NCI-H510A treated with DMSO at 0.1 percent for 48 hours (cell line): ENCODE measurements around the gene RETREG2.
"Not testable (repeated sequence)": the region's sequence is repeated elsewhere in the genome, so short reads cannot be mapped to it uniquely, and the experiment has no call there.

Experiments
- DNase-seq: peaks from one replicate; lab custom pipeline; 2025; lab: John Stamatoyannopoulos, UW

RETREG2 gene

DNA sequence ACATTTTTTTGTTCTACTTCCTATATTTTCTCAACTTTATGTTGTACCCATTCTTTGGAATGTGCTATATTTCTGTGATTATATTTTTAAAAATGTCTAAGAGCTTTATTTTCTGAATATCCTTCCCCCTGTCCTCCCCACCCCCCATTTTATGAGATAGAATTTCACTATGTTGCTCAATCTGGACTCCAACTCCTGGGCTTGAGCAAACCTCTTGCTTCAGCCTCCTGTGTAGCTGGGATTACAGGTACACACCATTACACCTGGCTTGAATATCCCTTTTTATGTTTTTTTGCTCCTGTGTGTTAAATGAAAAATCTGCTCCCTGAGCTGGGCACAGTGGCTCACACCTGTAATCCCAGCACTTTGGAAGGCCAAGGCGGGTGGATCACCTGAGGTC, 19.3 kb downstream of the RETREG2 start:
- DNase-seq, result no peak

DNA sequence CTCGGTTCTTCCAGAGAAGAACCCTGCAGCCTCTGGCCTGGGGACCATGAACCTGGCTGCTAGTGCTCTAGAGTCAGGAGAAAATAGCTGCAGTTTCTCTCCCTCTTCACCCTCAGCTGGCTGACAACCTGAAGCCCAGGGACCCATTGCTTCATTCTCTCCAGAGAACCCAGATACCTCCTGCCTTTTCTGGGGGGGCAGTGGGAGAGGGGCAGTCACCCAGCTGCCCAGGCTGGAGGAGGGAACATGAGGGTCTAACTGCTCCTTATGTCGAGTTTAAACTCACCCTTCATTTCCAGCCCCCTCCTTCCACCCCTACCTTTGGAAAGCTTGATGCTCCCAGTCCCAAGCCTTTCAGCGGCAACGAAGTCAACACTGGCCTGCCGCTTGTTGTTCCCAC, 20.9 kb downstream of the RETREG2 start:
- no peak for DNase-seq

DNA sequence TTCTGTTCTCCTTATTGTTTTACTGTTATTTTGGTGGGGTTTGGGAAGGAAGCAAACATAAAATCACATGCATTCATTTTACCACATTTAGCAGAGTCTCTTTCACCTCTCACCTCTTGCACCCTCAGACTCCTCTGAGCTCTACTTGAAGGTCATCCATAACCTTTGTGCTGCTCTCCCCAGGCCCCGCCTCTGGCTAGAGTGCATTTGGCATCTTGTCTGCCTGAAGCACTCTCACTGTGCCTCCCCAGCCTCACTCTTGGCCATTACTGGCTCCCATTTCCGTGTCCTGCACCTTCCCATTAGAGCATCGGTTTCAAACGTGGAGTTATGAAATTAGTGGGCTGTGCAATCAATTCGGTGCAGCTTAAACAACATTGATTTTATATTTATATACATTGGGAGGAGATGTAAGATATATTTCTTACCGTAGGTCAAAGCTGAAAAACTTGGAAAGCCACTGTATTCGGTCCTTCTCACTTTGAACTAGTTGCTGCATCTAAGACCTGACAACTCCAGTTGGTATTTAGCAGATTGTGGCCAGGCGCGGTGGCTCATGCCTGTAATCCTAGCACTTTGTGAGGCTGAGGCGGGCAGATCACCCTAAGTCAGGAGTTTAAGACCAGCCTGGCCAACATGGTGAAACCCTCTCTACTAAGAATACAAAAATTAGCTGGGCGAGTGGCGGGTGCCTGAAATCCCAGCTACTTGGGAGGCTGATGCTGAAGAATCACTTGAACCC, 21.6 kb downstream of the RETREG2 start:
- no peak for DNase-seq

DNA sequence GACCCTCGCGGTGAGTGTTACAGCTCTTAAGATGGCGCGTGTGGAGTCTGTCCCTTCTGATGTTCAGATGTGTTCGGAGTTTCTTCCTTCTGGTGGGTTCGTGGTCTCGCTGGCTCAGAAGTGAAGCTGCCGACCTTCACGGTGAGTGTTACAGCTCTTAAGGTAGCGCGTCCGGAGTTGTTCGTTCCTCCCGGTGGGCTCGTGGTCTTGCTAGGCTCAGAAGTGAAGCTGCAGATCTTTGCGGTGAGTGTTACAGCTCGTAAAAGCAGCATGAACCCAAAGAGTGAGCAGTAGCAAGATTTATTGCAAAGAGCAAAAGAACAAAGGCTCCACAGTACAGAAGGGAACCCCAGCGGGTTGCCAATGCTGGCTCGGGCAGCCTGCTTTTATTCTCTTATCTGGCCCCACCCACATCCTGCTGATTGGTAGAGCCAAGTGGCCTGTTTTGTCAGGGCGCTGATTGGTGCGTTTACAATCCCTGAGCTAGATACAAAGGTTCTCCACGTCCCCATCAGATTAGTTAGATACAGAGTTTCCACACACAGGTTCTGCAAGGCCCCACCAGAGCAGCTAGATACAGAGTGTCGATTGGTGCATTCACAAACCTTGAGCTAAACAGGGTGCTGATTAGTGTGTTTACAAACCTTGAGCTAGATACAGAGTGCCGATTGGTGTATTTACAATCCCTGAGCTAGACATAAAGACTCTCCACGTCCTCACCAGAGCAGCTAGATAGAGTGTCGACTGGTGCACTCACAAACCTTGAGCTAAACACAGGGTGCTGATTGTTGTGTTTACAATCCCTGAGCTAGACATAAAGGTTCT, 22.6 kb downstream of the RETREG2 start:
- not testable (repeated sequence) for DNase-seq

DNA sequence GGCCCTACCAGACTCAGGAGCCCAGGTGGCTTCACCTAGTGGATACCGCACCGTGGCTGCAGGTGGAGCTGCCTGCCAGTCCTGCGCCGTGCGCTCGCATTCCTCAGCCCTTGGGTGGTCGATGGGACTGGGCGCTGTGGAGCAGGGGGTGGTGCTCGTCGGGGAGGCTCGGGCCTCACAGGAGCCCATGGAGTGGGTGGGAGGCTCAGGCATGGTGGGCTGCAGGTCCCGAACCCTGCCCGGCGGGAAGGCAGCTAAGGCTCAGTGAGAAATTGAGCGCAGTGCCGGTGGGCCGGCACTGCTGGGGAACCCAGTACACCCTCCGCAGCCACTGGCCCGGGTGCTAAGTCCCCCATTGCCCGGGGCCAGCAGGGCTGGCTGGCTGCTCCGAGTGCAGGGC, 23.3 kb downstream of the RETREG2 start:
- not testable (repeated sequence) for DNase-seq

DNA sequence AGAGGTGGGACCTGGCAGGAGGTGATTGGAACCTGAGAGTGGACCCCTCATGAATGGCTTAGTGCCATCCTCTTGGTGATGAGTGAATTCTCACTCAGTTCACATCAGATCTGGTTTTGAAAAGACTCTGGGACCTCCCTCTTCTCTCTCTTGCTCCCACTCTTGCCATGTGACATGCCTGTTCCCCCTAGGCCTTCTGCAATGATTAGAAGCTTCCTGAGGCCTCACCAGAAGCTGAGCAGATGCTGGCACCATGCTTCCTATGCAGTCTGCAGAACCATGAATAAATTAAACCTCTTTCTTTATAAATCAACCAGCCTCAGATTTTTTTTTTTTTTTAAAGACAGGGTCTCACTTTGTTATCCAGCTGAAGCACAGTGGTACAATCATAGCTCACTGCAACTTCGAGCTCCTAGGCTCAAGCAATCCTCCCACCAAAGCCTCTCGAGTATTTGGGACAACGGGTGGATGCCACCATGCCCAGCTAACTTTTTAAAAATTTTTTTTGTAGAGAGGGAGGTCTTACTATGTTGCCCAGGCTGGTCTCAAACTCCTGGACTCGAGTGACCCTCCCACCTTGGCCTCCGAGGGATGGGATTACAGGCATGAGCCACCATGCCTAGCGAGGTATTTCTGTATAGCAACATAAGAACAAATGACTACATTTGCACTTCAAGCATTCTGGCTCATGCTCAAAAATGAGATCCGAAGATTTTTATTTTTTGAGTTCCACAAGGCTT, 26.5 kb downstream of the RETREG2 start:
- DNase-seq, result no peak

DNA sequence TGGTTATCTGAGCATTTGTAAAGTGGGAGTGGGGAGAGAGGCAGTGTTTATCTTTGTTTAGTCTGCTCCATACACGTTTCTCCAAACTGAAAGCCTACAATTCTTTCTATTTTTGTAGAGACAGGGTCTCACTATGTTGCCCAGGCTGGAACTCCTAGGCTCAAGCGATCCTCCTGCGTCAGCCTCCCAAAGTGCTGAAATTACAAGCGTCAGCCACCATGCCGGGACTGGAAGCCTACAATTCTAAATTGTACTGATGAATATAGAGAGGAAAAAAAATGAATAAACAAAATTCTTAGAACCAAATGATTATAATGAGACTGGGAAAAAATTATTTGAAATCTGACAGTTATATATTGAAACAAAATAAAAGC, 27.1 kb downstream of the RETREG2 start:
- no peak for DNase-seq

DNA sequence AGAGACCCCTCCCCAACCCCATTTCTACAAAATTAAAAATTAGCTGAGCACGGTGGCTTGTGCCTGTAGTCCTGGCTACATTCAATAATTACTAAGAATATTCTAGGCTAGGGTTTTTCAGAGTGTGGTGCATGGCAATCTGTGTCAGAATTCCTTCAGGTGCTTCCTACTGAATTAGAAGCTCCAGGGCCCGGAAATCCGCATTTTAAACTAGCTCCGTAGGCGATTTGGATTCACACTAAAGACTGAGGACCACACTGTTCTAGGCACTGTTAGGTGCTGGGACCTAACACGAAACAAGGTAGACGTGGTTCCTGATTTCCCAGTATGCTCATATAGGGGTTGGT, 27.9 kb downstream of the RETREG2 start:
- DNase-seq, result no peak

DNA sequence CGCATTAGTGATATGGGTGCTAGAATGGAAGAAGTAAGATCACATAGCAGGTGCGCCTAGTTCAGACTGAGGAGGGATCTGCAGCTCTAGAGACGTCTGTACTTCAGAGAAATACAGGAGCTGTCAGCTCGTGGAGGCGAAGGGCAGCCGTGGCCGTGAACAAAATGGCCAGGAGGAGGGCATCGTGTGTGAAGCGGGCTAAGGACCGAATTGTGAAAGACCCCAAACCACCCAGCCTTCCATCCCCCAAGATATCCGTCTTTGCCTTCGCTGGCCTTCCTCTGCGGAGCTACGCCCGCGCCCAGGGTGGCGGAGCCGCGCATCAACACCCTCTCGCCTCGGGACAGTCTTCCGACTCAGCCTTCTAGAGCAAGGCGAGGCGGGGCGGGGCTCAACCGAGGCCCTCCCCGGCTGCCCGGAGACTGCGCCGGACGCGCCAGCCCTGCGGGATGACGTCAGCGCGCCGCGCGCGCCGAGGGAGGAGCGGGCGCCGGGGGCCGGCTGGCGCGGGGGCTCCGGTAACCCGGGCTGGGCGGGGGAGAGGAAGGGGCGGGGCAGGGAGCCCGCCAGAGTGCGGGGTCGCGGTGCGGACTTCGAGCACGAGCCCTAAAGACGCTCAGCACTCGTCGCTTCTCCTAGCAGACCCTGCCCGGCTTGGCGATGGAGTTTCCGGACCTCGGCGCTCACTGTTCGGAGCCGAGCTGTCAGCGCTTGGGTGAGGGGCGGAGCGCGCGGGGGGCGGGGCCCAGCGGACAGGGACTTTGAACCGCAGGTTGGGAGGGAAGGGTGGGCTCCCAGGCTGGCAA, 28.5 kb downstream of the RETREG2 start, which contains the start of gene ZFAND2B:
ZFAND2B (plus strand) TSS at position 455 of the 806 bp plus-strand sequence; CDS start at position 661, 206 bp downstream.
- DNase-seq, result peak; percentile 92

DNA sequence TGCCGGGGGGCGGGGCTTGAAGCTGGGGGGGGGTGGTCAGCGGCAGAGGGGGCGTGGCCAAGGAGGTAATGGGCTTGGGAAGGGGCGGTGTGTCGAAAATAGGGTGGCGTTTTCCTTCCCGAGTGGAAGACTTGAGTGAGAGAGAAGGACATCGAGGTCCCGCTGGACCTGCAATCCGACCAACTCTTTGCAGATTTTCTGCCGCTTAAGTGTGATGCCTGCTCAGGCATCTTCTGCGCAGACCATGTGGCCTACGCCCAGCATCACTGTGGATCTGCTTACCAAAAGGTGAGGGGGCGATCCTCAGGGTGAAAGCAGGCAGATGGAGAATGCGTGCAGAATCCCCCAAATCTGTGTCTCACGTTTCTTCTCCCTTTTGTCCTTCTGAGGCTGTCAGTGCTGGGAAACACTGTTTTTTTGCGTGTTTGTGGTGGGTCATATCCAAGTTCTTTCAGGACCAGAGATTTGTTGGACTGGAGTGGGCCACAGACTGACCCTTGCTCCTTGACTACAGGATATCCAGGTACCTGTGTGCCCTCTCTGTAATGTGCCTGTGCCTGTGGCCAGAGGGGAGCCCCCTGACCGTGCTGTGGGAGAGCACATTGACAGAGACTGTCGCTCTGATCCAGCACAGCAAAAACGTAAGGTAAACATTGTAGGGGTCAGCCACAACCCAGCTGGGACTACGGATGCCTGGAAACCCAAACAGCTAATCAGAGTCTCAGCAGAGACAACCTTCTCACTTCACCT, 29.2 kb downstream of the RETREG2 start:
- no peak for DNase-seq

DNA sequence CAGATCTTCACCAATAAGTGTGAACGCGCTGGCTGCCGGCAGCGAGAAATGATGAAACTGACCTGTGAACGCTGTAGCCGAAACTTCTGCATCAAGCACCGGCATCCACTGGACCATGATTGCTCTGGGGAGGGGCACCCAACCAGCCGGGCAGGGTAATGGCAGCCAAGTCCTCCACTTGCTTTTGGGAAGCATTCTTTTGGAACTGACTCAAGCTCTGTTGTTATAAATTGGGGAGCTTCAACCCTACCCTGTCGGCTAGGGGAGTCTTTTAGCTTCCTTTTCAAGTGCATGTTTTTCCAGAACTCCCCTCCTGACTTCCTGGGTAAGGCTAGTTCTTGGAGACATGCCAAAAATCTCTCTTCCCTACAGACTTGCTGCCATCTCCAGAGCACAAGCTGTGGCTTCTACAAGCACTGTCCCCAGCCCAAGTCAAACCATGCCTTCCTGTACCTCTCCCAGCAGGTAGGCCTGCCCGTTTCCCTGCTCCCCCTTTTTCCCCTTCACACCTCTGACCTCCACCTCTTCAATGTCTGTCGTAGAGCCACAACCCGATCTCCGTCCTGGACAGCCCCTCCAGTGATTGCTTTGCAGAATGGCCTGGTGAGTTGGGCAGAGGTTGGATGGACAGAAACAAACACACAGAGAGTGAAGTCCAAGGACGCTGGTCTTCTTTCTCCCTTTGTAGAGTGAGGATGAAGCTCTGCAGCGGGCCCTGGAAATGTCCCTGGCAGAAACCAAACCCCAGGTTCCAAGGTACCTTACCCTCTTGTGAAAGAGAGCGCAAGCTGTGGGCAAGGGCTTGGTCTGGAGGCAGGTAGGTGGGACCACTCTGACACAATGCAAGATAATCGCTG, 30.0 kb downstream of the RETREG2 start:
- DNase-seq, result peak; percentile 34

DNA sequence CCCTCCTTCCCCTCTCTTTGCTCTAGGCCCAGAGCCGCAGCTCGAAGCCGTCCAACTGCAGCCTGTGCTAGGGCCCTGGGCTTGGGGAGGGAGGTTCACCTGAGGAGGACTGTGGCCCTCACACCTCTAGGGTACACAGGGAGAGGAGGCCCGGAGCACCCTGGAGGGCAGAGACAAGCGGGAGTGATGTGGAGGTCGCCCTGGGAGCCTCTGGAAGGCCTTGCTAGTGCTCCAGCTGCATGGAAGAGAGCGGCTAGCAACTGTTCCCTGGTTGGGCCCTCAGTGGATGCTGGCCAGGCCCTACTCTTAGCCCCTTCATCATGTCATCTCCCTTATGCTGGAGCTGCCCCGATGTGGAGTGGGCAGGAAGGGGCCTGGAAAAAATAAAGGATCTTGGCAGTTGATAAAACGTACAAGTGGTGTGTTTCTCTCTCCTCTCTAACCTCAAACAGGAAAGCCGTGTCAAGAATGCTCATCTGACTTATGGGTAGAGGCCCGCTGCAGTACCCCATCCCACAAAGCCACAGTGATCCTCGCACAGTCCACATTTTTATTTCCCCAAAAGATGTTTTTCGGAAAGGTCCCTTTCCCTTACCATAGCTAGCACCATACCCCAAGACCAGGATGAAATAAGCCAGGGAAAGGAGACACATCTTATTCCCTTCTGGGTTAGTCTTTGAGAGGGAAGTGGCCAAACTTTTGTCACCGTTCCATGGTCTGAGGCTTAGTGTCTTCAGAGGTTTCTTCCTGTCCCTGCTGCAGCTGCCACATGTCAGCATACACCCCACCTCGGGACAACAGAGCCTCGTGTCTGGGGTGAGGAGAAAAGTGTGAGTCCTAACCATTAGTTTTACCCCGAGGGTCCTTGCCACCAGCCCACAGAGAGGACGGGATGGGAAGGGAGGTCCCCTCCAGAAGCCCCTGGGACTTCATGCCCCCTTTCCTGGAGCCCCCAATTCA, 31.4 kb downstream of the RETREG2 start:
- DNase-seq, result no peak

DNA sequence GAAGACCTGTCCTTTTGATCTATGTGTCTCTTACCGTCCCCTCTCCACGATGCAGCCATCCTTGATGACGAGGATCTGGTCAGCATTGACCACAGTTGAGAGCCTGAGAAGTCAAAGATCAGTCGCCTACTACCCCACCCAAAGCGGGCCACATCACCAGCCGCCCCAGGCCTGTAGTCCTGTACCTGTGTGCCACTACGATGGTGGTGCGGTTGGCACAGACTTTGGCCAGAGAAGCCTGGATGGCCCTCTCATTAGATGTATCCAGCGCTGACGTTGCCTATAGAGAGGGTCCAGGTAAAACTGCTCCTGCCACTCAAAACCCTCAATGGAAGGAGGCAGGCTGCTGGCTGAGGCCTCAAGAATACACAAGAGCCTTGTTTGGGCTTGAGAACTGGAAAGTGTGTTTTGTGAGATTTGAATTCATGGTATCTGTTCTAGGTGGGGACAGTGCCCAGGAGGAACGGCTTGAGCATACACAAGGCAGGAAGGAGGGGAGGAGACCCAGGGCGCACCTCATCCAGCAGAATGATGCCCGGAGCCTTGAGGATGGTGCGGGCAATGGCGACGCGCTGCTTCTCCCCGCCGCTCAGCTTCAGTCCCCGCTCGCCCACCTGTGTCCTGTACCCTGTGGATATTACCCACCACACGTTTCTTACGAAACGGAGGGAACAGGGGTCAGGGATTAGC, 32.3 kb downstream of the RETREG2 start:
- no peak for DNase-seq

DNA sequence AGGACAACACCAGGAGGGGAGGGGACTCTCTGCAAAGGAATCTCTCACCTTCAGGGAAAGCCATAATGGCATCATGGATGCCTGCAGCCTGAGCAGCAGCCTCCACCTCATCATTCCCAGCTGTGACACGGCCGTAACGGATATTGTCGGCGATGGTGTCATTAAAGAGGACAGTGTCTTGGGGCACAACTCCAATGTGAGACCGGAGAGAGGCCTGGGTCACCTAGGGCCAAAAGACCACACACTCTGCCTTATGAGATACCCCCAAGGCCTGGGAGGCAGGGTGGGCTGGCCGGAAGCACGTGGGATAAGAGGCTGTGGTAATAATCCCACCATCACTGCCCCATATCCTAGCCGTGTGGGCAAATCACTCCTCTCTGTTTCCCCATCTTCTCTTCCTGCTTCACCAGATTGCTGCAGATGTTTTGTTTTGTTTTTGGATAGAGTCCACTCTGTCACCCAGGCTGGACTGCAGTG, 32.8 kb downstream of the RETREG2 start:
- no peak for DNase-seq

DNA sequence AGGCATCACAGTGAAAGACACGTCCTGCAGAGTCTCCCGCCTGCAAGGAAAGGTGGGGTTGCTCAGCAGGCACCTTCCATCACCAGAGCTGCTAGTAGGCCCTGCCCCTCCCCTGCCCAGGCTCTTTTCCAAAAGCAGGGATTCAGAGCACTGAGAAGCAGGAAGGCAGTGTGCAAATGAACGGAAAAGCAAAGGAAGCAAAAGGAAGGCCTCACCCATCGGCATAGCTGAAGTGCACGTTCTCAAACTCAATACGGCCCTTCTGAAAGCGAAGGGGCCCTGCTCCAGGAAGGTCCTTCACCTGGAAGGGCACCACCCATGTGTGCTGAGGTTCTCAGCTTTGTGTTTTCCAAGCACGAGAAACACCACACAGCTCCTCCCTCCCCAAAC, 34.9 kb downstream of the RETREG2 start:
- DNase-seq, result no peak

DNA sequence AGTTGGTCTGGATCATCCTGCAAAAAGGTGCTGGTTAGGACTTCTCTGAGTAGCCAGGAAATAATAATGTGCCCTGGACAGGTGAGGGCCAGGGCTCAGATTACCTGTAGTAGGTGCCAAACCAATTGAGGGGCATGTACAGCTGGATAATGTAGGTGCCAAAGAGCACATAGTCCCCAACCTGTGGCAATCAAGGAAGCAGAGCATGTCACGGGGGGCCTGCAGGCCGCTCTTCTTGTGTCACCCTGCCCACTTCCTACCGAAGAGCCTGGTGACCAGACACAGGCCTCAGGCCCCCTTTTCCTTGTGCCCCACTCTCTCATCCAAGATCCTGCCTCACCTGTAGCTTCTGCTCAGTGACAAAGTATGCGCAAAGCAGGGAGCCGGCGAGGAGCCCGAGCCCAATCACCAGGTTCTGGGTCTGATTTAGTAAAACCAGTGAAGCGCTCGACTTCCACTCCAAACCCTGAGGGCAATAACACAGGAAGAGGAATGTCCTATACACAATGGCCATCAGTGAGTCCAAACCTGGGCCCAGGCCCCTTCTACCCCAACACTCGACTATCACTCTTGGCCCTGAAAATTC, 35.5 kb downstream of the RETREG2 start:
- no peak for DNase-seq

DNA sequence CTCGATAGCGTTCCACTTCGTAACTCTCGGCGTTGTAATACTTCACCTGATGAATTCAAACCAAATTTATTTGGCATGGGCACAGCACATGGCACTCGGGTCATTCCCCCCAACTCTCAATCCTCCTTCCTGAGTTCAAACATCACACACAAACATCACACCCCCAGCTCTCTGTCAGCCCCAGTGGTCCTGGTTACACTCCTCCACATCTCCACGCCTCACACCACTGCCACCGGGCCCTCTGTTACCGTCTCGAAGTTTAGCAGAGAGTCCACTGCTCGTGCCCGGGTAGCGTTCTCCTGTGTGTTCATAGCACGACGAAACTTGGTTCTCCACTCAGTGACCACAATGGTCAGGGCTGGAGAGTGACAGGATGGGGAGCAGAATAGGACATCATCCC, 36.1 kb downstream of the RETREG2 start:
- DNase-seq, result no peak

DNA sequence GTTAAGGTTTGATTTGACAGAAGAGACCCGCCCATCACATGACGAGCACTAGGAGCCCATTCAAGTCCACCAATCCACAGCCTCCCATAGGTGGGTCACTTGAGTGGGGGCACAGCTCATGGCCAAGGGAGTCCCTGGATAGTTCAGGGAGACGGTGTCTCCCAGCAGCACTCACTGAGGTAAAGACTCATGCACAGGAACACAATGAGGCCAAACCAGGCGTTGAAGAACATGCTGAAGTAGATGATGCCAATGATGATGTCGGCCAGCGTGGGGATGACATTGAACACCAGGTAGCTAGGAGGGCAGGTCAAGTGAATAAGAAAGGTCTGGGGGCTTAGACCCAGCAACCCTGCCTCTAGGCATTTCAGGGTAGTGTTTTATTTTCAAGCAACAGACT, 36.7 kb downstream of the RETREG2 start:
- no peak for DNase-seq
